KMS-11 (cell line): Measurements from ENCODE around the gene TAF4.

Experiments used
- H2AFZ ChIP-seq: fragments of 200-600 bp; sonication (generic); 2 replicates; pipeline ENCODE4 v1.6.1; 2016; ENCODE audit warnings: antibody characterized with exemption, mixed run types, low read depth
- H3K27ac ChIP-seq: fragments of 200-600 bp; sonication (generic); 2 replicates; pipeline ENCODE4 v1.6.1; 2016; ENCODE audit warnings: mild to moderate bottlenecking, mixed run types
- H3K27me3 ChIP-seq: fragments of 200-600 bp; sonication (generic); 2 replicates; pipeline ENCODE4 v1.6.1; 2017; ENCODE audit warnings: mild to moderate bottlenecking, low read depth, mixed run types, moderate library complexity; ENCODE audit not compliant: insufficient read depth
- H3K36me3 ChIP-seq: fragments of 200-600 bp; sonication (generic); 2 replicates; pipeline ENCODE4 v1.6.1; 2017; ENCODE audit warnings: mild to moderate bottlenecking, mixed run types; ENCODE audit not compliant: insufficient read depth
- H3K4me1 ChIP-seq: fragments of 200-600 bp; sonication (generic); 2 replicates; pipeline ENCODE4 v1.6.1; 2016; ENCODE audit warnings: mild to moderate bottlenecking, low read depth, mixed run types; ENCODE audit not compliant: poor library complexity, severe bottlenecking
- H3K4me2 ChIP-seq: fragments of 200-600 bp; sonication (generic); 2 replicates; pipeline ENCODE4 v1.7.0; 2016; ENCODE audit warnings: mild to moderate bottlenecking, mixed run types
- H3K4me3 ChIP-seq: fragments of 200-600 bp; sonication (generic); IDR thresholded peaks from 2 replicates; pipeline ENCODE4 v1.6.1; 2017; ENCODE audit warnings: low read depth, low read length, mixed read lengths; ENCODE audit not compliant: insufficient read depth
- H3K79me2 ChIP-seq: fragments of 200-600 bp; sonication (generic); 2 replicates; pipeline ENCODE4 v1.6.1; 2016; ENCODE audit warnings: low read depth, mixed run types; ENCODE audit not compliant: insufficient read depth
- H3K9ac ChIP-seq: fragments of 200-600 bp; sonication (generic); 2 replicates; pipeline ENCODE4 v1.6.1; 2016; ENCODE audit warnings: mild to moderate bottlenecking, mixed run types
- H4K20me1 ChIP-seq: fragments of 200-600 bp; sonication (generic); 2 replicates; pipeline ENCODE4 v1.6.1; 2016; ENCODE audit warnings: mild to moderate bottlenecking, mixed run types; ENCODE audit not compliant: insufficient read depth
- CTCF ChIP-seq: fragments of 200-600 bp; sonication (generic); conservative IDR thresholded peaks from 2 replicates; pipeline ENCODE4 v1.6.1; 2017; ENCODE audit warnings: low read depth, mild to moderate bottlenecking, antibody characterized with exemption, low read length, moderate library complexity, mixed read lengths

TAF4 gene

GRCh38 chr20:62015540-62016288 lies 50.0 kb downstream of the TAF4 start:
- Histone ChIP-seq H3K79me2 (peaks cover 48% of the 10 kb centered on the region), H3K4me3 (no peak overlapping the region), H3K27ac (no peak overlapping the region), H3K36me3 (no peaks in the 10 kb centered on the region), H3K9ac (no peak overlapping the region), H2AFZ (no peak overlapping the region), H3K4me2 (no peak overlapping the region), H3K4me1 (peaks cover 5% of the 10 kb centered on the region), H3K27me3 (no peaks in the 10 kb centered on the region), H4K20me1 (no peaks in the 10 kb centered on the region; the same call in 1 of the 2 replicates)
- no peak for TF ChIP-seq CTCF

GRCh38 chr20:62014889-62015537 lies 50.7 kb downstream of the TAF4 start:
- Histone ChIP-seq H3K4me2 (no peak overlapping the region), H2AFZ (no peak overlapping the region), H3K9ac (no peak overlapping the region), H3K27ac (no peak overlapping the region), H3K27me3 (no peaks in the 10 kb centered on the region), H3K4me3 (no peak overlapping the region), H3K79me2 (peaks cover 41% of the 10 kb centered on the region), H3K4me1 (peaks cover 5% of the 10 kb centered on the region), H4K20me1 (no peaks in the 10 kb centered on the region), H3K36me3 (no peaks in the 10 kb centered on the region)
- TF ChIP-seq CTCF: no peak

GRCh38 chr20:62014488-62014775 lies 51.2 kb downstream of the TAF4 start:
- Histone ChIP-seq H3K79me2 (peaks cover 35% of the 10 kb centered on the region), H4K20me1 (no peaks in the 10 kb centered on the region), H2AFZ (no peak overlapping the region)

GRCh38 chr20:62012631-62013030 lies 53.0 kb downstream of the TAF4 start:
- H3K4me2 ChIP-seq: no peak overlapping the region
- H3K27ac ChIP-seq: no peak overlapping the region
- H3K9ac ChIP-seq: no peak overlapping the region
- H3K4me3 ChIP-seq: no peak overlapping the region
- H3K79me2 ChIP-seq: peaks cover 19% of the 10 kb centered on the region; the same call in 1 of the 2 replicates
- no peaks in the 10 kb centered on the region for H3K27me3 ChIP-seq
- H3K4me1 ChIP-seq: no peaks in the 10 kb centered on the region
- no peaks in the 10 kb centered on the region for H3K36me3 ChIP-seq
- H4K20me1 ChIP-seq: no peaks in the 10 kb centered on the region
- H2AFZ ChIP-seq: no peak overlapping the region
- no peak for TF ChIP-seq CTCF

More at GRCh38 chr20:62014488-62014775, 51.2 kb downstream of the TAF4 start:
- H3K27ac ChIP-seq: no peak overlapping the region
- TF ChIP-seq CTCF: no peak
- H3K4me1 ChIP-seq: peaks cover 2% of the 10 kb centered on the region
- no peak overlapping the region for H3K4me2 ChIP-seq
- no peaks in the 10 kb centered on the region for H3K36me3 ChIP-seq
- H3K9ac ChIP-seq: no peak overlapping the region
- H3K27me3 ChIP-seq: no peaks in the 10 kb centered on the region
- H3K4me3 ChIP-seq: no peak overlapping the region
